HepG2 (cell line): Measurements from ENCODE around the gene PUM1. TPM values are rescaled to one million over a fixed set of nuclear protein-coding genes. Genes with fewer than 3 reads are reported as not detected.

Source experiments
- ARID5B ChIP-seq: IDR thresholded peaks from 2 replicates; pipeline ENCODE4 v1.4.0; 2020; ENCODE audit warnings: mild to moderate bottlenecking, missing genetic modification reagents
- ATF1 ChIP-seq: IDR thresholded peaks from 2 replicates; pipeline ENCODE4 v1.6.1; 2016; ENCODE audit warnings: mild to moderate bottlenecking, control low read depth
- FOXJ3 ChIP-seq: sonication (generic); formaldehyde crosslinking; IDR thresholded peaks from 2 replicates; pipeline ENCODE4 v1.4.0; 2020; ENCODE audit warnings: missing genetic modification reagents, mild to moderate bottlenecking, borderline replicate concordance
- GABPB1 ChIP-seq: IDR thresholded peaks from 2 replicates; pipeline ENCODE4 v1.6.1; 2016; ENCODE audit warnings: mild to moderate bottlenecking, missing genetic modification reagents, moderate library complexity, missing compliant biosample characterization
- HDAC2 ChIP-seq: sonication (generic); formaldehyde crosslinking; IDR thresholded peaks from 2 replicates; pipeline ENCODE4 v1.4.0; 2020; ENCODE audit warnings: missing genetic modification reagents
- ISX ChIP-seq: sonication (generic); formaldehyde crosslinking; conservative IDR thresholded peaks from 2 replicates; pipeline ENCODE4 v1.5.0; 2020; ENCODE audit warnings: missing genetic modification reagents
- KDM6A ChIP-seq: IDR thresholded peaks from 2 replicates; pipeline ENCODE4 v1.6.1; 2016; ENCODE audit warnings: low read depth
- MTERF4 ChIP-seq: sonication (generic); formaldehyde crosslinking; IDR thresholded peaks from 2 replicates; pipeline ENCODE4 v1.8.0; 2023; ENCODE audit warnings: mild to moderate bottlenecking, missing genetic modification reagents
- MTF2 ChIP-seq: sonication (generic); formaldehyde crosslinking; IDR thresholded peaks from 2 replicates; pipeline ENCODE4 v1.5.0; 2020; ENCODE audit warnings: missing genetic modification reagents, borderline replicate concordance
- NFIC ChIP-seq: IDR thresholded peaks from 2 replicates; pipeline ENCODE4 v1.6.1; 2012; ENCODE audit warnings: mild to moderate bottlenecking, low read length, inconsistent platforms
- POGK ChIP-seq: sonication (generic); formaldehyde crosslinking; conservative IDR thresholded peaks from 2 replicates; pipeline ENCODE4 v1.8.0; 2022; ENCODE audit warnings: mild to moderate bottlenecking, moderate library complexity, missing genetic modification reagents
- PRDM4 ChIP-seq: sonication (generic); formaldehyde crosslinking; IDR thresholded peaks from 2 replicates; pipeline ENCODE4 v1.9.0; 2021; ENCODE audit warnings: missing genetic modification reagents, borderline replicate concordance
- THAP11 ChIP-seq: IDR thresholded peaks from 2 replicates; pipeline ENCODE4 v1.6.1; 2016; ENCODE audit warnings: missing biosample characterization, missing genetic modification reagents
- THAP7 ChIP-seq: sonication (generic); formaldehyde crosslinking; IDR thresholded peaks from 2 replicates; pipeline ENCODE4 v1.8.1; 2023; ENCODE audit warnings: mild to moderate bottlenecking, missing genetic modification reagents
- ZNF180 ChIP-seq: sonication (generic); formaldehyde crosslinking; IDR thresholded peaks from 2 replicates; pipeline ENCODE4 v1.4.0; 2020; ENCODE audit warnings: low read depth, missing genetic modification reagents, borderline replicate concordance
- ZNF891 ChIP-seq: sonication (generic); formaldehyde crosslinking; IDR thresholded peaks from 2 replicates; pipeline ENCODE4 v1.5.0; 2020; ENCODE audit warnings: mild to moderate bottlenecking, missing genetic modification reagents
- ZUFSP ChIP-seq: sonication (generic); formaldehyde crosslinking; IDR thresholded peaks from 2 replicates; pipeline ENCODE4 v1.9.0; 2021; ENCODE audit warnings: missing genetic modification reagents, mild to moderate bottlenecking, borderline replicate concordance
- polyA plus RNA-seq, 8 experiments: library from polyadenylated mRNA; depleted of rRNA in 3 of 8; stranded (reverse) in 7 of 8; unstranded in 1 of 8; fragments of >200 nt; fragmentation: Illumina TruSeq in 4 of 8; extraction: Trizol in 4 of 8; gene quantifications; 2 replicates each; pipeline versions ENCODE4 v1.2.1 to v1.2.3, GENCODE V29; 2011 to 2016; ENCODE audit warnings: low read depth in 4 of 8, missing spikeins in 1 of 8, mixed read lengths in 1 of 8; ENCODE audit not compliant: insufficient read depth in 1 of 8
- total RNA-seq, 5 experiments: library from RNA; depleted of rRNA; stranded (reverse); fragments of >200 nt; fragmentation: Illumina TruSeq; extraction: Trizol; gene quantifications; 2 replicates each; pipeline ENCODE4 v1.2.3, GENCODE V29; 2016; ENCODE audit warnings: low read depth in 1 of 5

PUM1 gene
- total and polyA plus RNA-seq, 2 of the 13 experiments (the other 11 are each of a cell fraction or from before 2014, with no cell fraction given): 64.7 to 91.0 TPM

- TF ChIP-seq THAP7 (CRISPR knock-in tag): no peak
- TF ChIP-seq HDAC2 (CRISPR knock-in tag): peak; percentile 51
- TF ChIP-seq NFIC: no peak
- TF ChIP-seq ATF1 (CRISPR knock-in tag): no peak
- peak; percentile 64 for TF ChIP-seq FOXJ3 (CRISPR knock-in tag)
- no peak; the same call in none of the 2 replicates for TF ChIP-seq ZNF891 (CRISPR knock-in tag)
- no peak for TF ChIP-seq ARID5B
- TF ChIP-seq KDM6A: no peak
- TF ChIP-seq MTF2 (CRISPR knock-in tag): no peak
- TF ChIP-seq POGK (CRISPR knock-in tag): peak; percentile 89
- peak; percentile 77 for TF ChIP-seq GABPB1 (CRISPR knock-in tag)
- no peak for TF ChIP-seq PRDM4 (CRISPR knock-in tag)
- peak; percentile 77; the same call in 1 of the 2 replicates for TF ChIP-seq THAP11 (CRISPR knock-in tag)
- no peak for TF ChIP-seq ISX
- peak; percentile 74 for TF ChIP-seq MTERF4 (CRISPR knock-in tag)
- no peak for TF ChIP-seq ZUFSP (CRISPR knock-in tag)
- TF ChIP-seq ZNF180 (CRISPR knock-in tag): no peak
Measured at GRCh38 chr1:31065310-31066217, at the start of gene PUM1 (continued).
